BJ (cell line): Measurements from ENCODE around the gene OMG. TPM values are rescaled to one million over a fixed set of nuclear protein-coding genes. Genes with fewer than 3 reads are reported as not detected.
"Not testable (repeated sequence)": the region's sequence is repeated elsewhere in the genome, so short reads cannot be mapped to it uniquely, and the experiment has no call there.

Source experiments
- CTCF ChIA-PET: fragments of 350-600 bp; formaldehyde crosslinking; extraction: SDS; loops from one replicate; lab custom pipeline; 2021; ENCODE audit warnings: antibody characterized with exemption, inconsistent platforms; lab: Yijun Ruan, JAX
- POLR2A ChIA-PET: fragments of 300-600 bp; sonication (Branson Sonifier 250); formaldehyde crosslinking; extraction: SDS; loops from one replicate; lab custom pipeline; 2021; ENCODE audit warnings: antibody characterized with exemption; lab: Charles Lee
- DNase-seq: peaks from one replicate; pipeline ENCODE4 v3.0.0-alpha.2; 2011; ENCODE audit warnings: low read depth
- H3K27me3 ChIP-seq: 2 replicates; pipeline ENCODE4 v1.6.0; 2011; ENCODE audit warnings: low read length; ENCODE audit not compliant: control insufficient read depth, insufficient read depth
- H3K36me3 ChIP-seq: 2 replicates; pipeline ENCODE4 v1.5.1; 2011; ENCODE audit warnings: low read length; ENCODE audit not compliant: control insufficient read depth, insufficient read depth
- H3K4me3 ChIP-seq: 2 replicates; pipeline ENCODE4 v1.5.1; 2011; ENCODE audit warnings: low read depth, mild to moderate bottlenecking, control low read depth, low read length
- polyA plus RNA-seq: library from polyadenylated mRNA; depleted of rRNA; stranded (reverse); fragments of >200 nt; gene quantifications from 2 replicates; pipeline ENCODE4 v1.2.3, GENCODE V29; 2011
- TF ChIP-seq, protein P1 (sequence below): IDR thresholded peaks from 2 replicates; pipeline ENCODE4 v1.5.1; 2011; ENCODE audit warnings: low read depth, mild to moderate bottlenecking, control low read depth, inconsistent platforms, low read length, moderate library complexity; ENCODE audit not compliant: insufficient read depth

Gene OMG
- polyA plus RNA-seq, 1 experiment: 0.13 TPM

DNA sequence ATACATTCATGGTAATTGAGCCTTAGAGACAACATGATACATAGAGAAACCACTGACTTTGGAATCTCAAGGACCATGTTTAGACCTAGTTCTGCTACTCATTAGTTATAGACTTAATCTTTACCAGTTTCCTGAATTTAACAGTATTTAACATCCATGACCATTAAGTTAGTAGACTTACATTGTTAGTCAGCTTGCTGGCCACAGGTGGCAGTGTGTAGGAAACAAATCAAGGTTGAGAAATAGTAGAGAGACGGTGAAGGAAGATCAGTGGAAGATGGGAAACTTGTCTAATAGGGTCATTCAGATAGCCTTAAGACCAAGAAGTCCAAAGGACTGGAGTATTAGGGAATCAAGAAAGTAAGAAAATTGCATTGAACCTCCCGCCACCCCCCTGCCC, 31.0 kb downstream of the OMG start:
- TF ChIP-seq, protein P1, sequence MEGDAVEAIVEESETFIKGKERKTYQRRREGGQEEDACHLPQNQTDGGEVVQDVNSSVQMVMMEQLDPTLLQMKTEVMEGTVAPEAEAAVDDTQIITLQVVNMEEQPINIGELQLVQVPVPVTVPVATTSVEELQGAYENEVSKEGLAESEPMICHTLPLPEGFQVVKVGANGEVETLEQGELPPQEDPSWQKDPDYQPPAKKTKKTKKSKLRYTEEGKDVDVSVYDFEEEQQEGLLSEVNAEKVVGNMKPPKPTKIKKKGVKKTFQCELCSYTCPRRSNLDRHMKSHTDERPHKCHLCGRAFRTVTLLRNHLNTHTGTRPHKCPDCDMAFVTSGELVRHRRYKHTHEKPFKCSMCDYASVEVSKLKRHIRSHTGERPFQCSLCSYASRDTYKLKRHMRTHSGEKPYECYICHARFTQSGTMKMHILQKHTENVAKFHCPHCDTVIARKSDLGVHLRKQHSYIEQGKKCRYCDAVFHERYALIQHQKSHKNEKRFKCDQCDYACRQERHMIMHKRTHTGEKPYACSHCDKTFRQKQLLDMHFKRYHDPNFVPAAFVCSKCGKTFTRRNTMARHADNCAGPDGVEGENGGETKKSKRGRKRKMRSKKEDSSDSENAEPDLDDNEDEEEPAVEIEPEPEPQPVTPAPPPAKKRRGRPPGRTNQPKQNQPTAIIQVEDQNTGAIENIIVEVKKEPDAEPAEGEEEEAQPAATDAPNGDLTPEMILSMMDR: peak; percentile 10; the same call in 1 of the 2 replicates
- CTCF ChIA-PET: interaction anchor here (0.8 to 1.5 kb wide), 2 partner anchors 11 to 85 kb away, joined by 3 to 6 read pairs; no protein-coding TSS in a partner anchor
- Histone ChIP-seq H3K27me3 (no peaks in the 10 kb centered on the region), H3K36me3 (no peaks in the 10 kb centered on the region), H3K4me3 (no peak overlapping the region)
- DNase-seq: no peak
- POLR2A ChIA-PET: interaction anchor here (0.6 kb wide), 1 partner anchor 25 kb away, joined by 4 read pairs; no protein-coding TSS in a partner anchor

DNA sequence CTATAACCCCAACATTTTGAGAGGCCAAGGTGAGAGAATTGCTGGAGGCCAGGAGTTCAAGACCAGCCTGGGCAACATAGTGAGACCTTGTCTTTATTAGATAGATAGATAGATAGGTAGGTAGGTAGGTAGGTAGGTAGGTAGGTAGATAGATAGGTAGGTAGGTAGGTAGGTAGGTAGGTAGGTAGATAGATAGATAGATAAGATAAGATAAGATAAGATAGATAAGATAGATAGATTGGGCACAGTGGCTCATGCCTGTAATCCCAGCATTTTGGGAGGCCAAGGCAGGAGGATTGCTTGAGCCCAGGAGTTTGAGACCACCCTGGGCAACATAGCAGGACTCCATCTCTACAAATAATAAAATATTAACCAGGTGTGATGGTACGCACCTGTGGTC, 34.1 kb downstream of the OMG start:
- H3K4me3 ChIP-seq, H3K27me3 ChIP-seq, H3K36me3 ChIP-seq, DNase-seq, POLR2A ChIA-PET: not testable (repeated sequence)
- CTCF ChIA-PET: interaction anchor here (0.7 kb wide), 2 partner anchors 31 to 39 kb away, joined by 3 read pairs; no protein-coding TSS in a partner anchor

DNA sequence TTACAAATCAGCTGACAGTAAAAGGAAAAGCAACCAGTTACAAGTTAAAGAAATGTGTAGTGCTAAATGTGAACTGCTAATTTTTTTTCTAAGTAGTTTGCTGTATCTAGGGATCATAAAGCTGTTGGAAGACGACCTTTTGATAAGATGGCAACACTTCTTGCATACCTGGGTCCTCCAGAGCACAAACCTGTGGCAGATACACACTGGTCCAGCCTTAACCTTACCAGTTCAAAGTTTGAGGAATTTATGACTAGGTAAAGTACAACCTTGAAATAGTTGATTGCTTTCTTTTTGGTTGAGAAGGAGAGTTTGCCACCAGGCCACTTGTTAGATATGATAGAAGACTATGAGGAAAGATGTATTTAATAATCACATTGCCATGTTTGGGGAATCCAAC, 35.4 kb downstream of the OMG start:
- Histone ChIP-seq H3K27me3 (no peaks in the 10 kb centered on the region), H3K4me3 (no peak overlapping the region), H3K36me3 (no peaks in the 10 kb centered on the region; the same call in 1 of the 2 replicates)
- TF ChIP-seq, protein P1: no peak
- no peak for DNase-seq
- ChIA-PET POLR2A (no interaction called here), CTCF (no interaction called here)

DNA sequence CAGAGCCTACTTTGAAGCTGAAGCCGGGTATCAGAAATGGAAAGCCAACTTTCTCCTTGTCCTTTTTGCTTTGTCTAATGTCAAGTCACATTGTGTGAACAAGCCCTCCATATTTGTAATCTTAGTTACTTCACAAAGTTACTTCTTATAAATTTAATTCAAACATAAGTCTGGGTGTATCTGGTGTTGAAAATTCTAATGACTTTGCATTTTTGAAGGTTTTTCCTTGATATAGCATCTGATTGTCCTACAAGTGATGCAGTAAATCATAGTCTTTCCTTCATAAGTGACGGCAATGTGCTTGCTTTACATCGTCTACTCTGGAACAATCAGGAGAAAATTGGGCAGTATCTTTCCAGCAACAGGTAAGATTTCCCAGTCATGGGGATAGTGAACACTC, 36.9 kb downstream of the OMG start:
- TF ChIP-seq, protein P1: no peak
- Histone ChIP-seq H3K36me3 (no peaks in the 10 kb centered on the region; the same call in 1 of the 2 replicates), H3K27me3 (no peaks in the 10 kb centered on the region), H3K4me3 (no peak overlapping the region)
- ChIA-PET POLR2A (no interaction called here), CTCF (no interaction called here)
- no peak for DNase-seq

DNA sequence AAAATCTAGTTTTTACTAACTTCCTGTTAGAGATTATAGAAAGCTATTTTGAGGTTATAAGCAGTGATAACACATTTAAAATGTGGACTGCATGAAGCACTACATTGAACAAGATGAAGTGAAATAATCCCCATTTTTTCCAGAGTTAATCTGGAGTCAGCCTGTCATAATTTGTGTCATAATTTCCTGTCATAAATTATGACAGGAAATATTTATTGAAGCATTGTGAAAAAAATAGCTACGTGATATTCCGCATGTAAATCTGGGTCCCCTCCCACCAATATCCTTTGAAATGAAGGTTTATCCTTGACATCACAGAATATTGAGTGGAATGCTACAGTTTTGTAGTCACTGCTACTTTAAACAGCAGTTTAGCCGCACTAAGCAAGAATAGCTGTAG, 40.1 kb downstream of the OMG start:
- H3K36me3 ChIP-seq: no peaks in the 10 kb centered on the region; the same call in 1 of the 2 replicates
- POLR2A ChIA-PET: interaction anchor here (0.6 kb wide), 1 partner anchor 22 kb away, joined by 15 read pairs; no protein-coding TSS in a partner anchor
- H3K4me3 ChIP-seq: no peak overlapping the region
- CTCF ChIA-PET: interaction anchor here (1.1 kb wide), 1 partner anchor 11 kb away, joined by 4 read pairs; no protein-coding TSS in a partner anchor
- TF ChIP-seq, protein P1: no peak
- no peaks in the 10 kb centered on the region for H3K27me3 ChIP-seq
- DNase-seq: no peak
